Smooth muscle cell (in vitro differentiated cells): ENCODE measurements around the gene DHRS12. TPM values are rescaled to one million over a fixed set of nuclear protein-coding genes. Genes with fewer than 3 reads are reported as not detected.

Experiments
- DNase-seq: peaks from one replicate; lab custom pipeline; 2025; ENCODE audit not compliant: unreplicated experiment; lab: John Stamatoyannopoulos, UW
- H2AFZ ChIP-seq: fragments of 200-600 bp; sonication (generic); 2 replicates; pipeline ENCODE4 v1.6.0; 2016; ENCODE audit warnings: antibody characterized with exemption, low read depth, mild to moderate bottlenecking
- H3F3A ChIP-seq: fragments of 200-600 bp; sonication (generic); 2 replicates; pipeline ENCODE4 v1.6.0; 2017; ENCODE audit warnings: antibody characterized with exemption, low read depth
- H3K27ac ChIP-seq: fragments of 200-600 bp; sonication (generic); 2 replicates; pipeline ENCODE4 v1.5.1; 2016; ENCODE audit warnings: low read depth, mild to moderate bottlenecking
- H3K27me3 ChIP-seq: fragments of 200-600 bp; sonication (generic); 2 replicates; pipeline ENCODE4 v1.6.1; 2016; ENCODE audit warnings: low read depth, mild to moderate bottlenecking
- H3K36me3 ChIP-seq: fragments of 200-600 bp; sonication (generic); 2 replicates; pipeline ENCODE4 v1.5.1; 2016; ENCODE audit warnings: low read depth
- H3K4me1 ChIP-seq: fragments of 200-600 bp; sonication (generic); 2 replicates; pipeline ENCODE4 v1.5.1; 2016; ENCODE audit warnings: low read depth
- H3K4me2 ChIP-seq: fragments of 200-600 bp; sonication (generic); 2 replicates; pipeline ENCODE4 v1.6.0; 2016; ENCODE audit warnings: mild to moderate bottlenecking
- H3K4me3 ChIP-seq: fragments of 200-600 bp; sonication (generic); 2 replicates; pipeline ENCODE4 v1.5.1; 2016; ENCODE audit warnings: mild to moderate bottlenecking
- H3K79me2 ChIP-seq: fragments of 200-600 bp; sonication (generic); 2 replicates; pipeline ENCODE4 v1.6.0; 2016; ENCODE audit warnings: low read depth, mild to moderate bottlenecking
- H3K9ac ChIP-seq: fragments of 200-600 bp; sonication (generic); 2 replicates; pipeline ENCODE4 v1.6.0; 2016; ENCODE audit warnings: low read depth
- H3K9me3 ChIP-seq: fragments of 200-600 bp; sonication (generic); replicated peaks from 2 replicates; pipeline ENCODE4 v1.5.1; 2016; ENCODE audit warnings: low read depth
- H4K20me1 ChIP-seq: fragments of 200-600 bp; sonication (generic); 2 replicates; pipeline ENCODE4 v1.6.0; 2016; ENCODE audit warnings: low read depth
- WGBS: methylation state at CpG from one replicate; pipeline ENCODE4 v1.1.7; 2016; ENCODE audit warnings: low lambda C conversion rate; 5-methylcytosine and 5-hydroxymethylcytosine counted together
- polyA plus RNA-seq: library from polyadenylated mRNA; unstranded; fragments of >200 nt; fragmentation: Nextera tagmentation; extraction: Ambion mirVana; gene quantifications from 2 replicates; pipeline ENCODE4 v1.2.1, GENCODE V29; 2016
- total RNA-seq: library from RNA; depleted of rRNA; stranded (reverse); fragments of >200 nt; gene quantifications from 2 replicates; pipeline ENCODE4 v1.2.3, GENCODE V29; 2014
- TF ChIP-seq, protein P1 (sequence below): fragments of 200-600 bp; sonication (generic); IDR thresholded peaks from 2 replicates; pipeline ENCODE4 v1.5.1; 2017; ENCODE audit warnings: borderline replicate concordance, mild to moderate bottlenecking, antibody characterized with exemption; ENCODE audit not compliant: insufficient read depth, poor library complexity, severe bottlenecking

The DHRS12 gene
- total and polyA plus RNA-seq, 2 experiments from 2014 or later, result 5.7 to 9.9 TPM

DNA sequence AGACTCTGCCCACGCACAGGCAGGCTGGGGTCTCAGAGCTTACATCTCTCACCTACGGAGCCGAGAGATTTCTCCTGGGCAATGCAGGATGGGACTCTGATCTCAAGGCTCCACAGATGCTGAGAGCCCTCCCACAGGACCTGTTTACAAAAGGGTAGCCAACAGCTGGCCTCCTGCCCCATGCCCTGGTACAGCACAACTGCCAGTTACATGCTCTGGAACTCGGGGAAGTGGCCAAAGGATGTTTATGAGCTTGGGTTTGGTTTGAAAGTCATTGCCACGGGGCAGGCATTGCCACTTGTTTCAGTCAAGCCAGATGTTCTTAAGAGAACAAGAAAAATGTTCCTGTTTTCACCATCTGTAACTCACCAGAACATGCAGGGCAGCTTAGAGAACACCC is 3.5 kb downstream of the DHRS12 start:
- Histone ChIP-seq H3K36me3 (no peaks in the 10 kb centered on the region), H3K79me2 (no peaks in the 10 kb centered on the region), H3K27me3 (no peaks in the 10 kb centered on the region), H3K9ac (no peak overlapping the region), H3K4me1 (peaks cover 32% of the 10 kb centered on the region), H3K4me3 (no peak overlapping the region), H4K20me1 (no peaks in the 10 kb centered on the region), H2AFZ (no peak overlapping the region), H3K9me3 (no peaks in the 10 kb centered on the region), H3K27ac (no peak overlapping the region), H3F3A (peaks cover 14% of the 10 kb centered on the region), H3K4me2 (no peak overlapping the region)
- no peak for DNase-seq
- WGBS, result 91% methylated on average over 5 of the region's 5 CpGs
- TF ChIP-seq, protein P1, sequence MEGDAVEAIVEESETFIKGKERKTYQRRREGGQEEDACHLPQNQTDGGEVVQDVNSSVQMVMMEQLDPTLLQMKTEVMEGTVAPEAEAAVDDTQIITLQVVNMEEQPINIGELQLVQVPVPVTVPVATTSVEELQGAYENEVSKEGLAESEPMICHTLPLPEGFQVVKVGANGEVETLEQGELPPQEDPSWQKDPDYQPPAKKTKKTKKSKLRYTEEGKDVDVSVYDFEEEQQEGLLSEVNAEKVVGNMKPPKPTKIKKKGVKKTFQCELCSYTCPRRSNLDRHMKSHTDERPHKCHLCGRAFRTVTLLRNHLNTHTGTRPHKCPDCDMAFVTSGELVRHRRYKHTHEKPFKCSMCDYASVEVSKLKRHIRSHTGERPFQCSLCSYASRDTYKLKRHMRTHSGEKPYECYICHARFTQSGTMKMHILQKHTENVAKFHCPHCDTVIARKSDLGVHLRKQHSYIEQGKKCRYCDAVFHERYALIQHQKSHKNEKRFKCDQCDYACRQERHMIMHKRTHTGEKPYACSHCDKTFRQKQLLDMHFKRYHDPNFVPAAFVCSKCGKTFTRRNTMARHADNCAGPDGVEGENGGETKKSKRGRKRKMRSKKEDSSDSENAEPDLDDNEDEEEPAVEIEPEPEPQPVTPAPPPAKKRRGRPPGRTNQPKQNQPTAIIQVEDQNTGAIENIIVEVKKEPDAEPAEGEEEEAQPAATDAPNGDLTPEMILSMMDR, result no peak

DNA sequence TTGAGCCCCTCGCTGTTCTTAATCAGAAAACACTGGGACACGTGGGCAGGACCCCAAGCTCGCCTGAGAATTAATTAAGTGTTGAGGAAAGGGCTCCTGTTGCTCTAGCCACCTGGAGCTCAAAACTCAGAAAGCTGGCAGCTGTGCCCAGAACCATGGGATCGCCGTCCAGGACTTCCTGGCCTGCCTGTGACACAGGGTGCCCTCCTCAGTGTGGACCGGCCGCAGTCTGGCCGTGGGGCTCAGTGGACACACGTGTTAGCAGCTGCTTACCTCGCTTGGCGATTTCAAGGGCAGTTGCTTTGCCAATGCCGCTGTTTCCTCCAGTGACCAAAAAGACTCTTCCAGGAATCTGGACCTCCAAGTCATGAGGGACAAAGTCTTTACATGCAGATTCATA is 4.7 kb downstream of the DHRS12 start:
- no peaks in the 10 kb centered on the region for H3K27me3 ChIP-seq
- H3K4me2 ChIP-seq, result no peak overlapping the region
- H3K27ac ChIP-seq, result no peak overlapping the region
- no peaks in the 10 kb centered on the region for H3K36me3 ChIP-seq
- H3K79me2 ChIP-seq, result no peaks in the 10 kb centered on the region
- WGBS, result 97% methylated on average over 12 of the region's 12 CpGs
- TF ChIP-seq, protein P1, result no peak
- H3F3A ChIP-seq, result peaks cover 4% of the 10 kb centered on the region
- no peaks in the 10 kb centered on the region for H3K9me3 ChIP-seq
- no peak for DNase-seq
- no peak overlapping the region for H3K9ac ChIP-seq
- no peak overlapping the region for H2AFZ ChIP-seq
- no peaks in the 10 kb centered on the region for H4K20me1 ChIP-seq
- H3K4me1 ChIP-seq, result peaks cover 22% of the 10 kb centered on the region
- H3K4me3 ChIP-seq, result no peak overlapping the region

DNA sequence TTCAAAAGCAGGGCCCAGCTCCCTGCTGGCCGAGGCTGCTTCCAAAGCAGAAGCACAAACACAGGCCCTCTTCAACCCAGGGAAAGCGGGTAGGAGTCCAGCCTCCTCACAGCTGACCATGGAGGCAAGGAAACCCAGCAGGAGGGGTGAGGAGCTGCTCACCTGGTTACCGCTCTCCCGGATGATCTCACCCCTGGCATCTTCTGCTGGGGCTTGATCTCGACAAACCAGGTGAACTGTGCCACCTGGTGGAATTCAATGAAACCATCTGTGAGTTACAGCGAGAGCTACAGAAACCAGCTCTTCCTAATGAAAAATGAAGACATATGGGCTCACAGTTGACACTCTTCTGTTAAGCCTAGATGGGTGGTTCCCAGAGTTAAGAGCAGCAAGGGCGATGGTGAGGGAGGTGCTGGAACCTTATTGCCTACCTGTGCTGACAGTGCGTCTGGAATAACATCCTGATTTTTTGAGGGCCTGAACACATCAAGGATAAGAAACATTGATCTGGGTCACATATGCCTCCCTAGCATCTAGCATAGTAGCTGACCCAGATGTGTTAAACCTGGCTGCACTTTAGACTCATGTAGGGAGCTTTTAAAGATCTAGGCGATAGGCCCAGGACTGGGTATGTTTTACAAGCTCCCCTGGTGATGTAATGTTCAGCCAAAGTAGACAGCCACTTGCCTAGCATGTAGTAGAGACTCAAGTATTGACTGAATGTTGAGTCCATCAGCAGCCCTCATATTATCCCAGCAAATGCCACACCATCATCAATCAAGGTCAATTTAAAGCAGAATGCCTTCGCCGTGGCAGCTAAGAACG is 6.1 kb downstream of the DHRS12 start:
- no peaks in the 10 kb centered on the region for H3K27me3 ChIP-seq
- H3K9me3 ChIP-seq, result no peaks in the 10 kb centered on the region
- H3K9ac ChIP-seq, result no peak overlapping the region
- no peaks in the 10 kb centered on the region for H3K79me2 ChIP-seq
- no peaks in the 10 kb centered on the region for H4K20me1 ChIP-seq
- no peak for DNase-seq
- peaks cover 9% of the 10 kb centered on the region for H3F3A ChIP-seq
- no peak overlapping the region for H3K4me3 ChIP-seq
- H3K4me2 ChIP-seq, result no peak overlapping the region
- H2AFZ ChIP-seq, result no peak overlapping the region
- H3K4me1 ChIP-seq, result peaks cover 18% of the 10 kb centered on the region
- no peak overlapping the region for H3K27ac ChIP-seq
- 72% methylated on average over 12 of the region's 12 CpGs for WGBS
- no peaks in the 10 kb centered on the region for H3K36me3 ChIP-seq
- TF ChIP-seq, protein P1, result peak; percentile 49

DNA sequence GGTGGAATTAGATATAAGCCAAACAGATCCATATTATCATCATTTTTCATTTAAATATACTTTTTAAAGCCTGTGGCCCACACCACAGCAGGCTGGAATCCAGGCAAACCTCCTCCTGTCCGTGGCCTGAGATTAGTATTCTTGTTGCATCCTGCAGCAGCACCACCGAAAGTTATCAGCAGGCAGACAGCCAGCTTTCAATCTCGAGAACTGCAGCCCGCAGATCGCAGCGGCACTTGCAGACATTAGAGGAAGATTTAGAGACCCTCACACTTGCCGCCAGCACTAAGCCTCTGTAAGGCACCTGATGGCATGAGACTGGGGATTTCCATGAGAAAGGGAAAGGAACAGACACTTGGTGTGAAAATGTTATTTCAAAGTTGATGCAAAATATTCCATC is 7.4 kb downstream of the DHRS12 start:
- no peak overlapping the region for H3K4me2 ChIP-seq
- H3K9me3 ChIP-seq, result no peaks in the 10 kb centered on the region
- no peaks in the 10 kb centered on the region for H3K27me3 ChIP-seq
- TF ChIP-seq, protein P1, result no peak
- no peak overlapping the region for H3K9ac ChIP-seq
- H3K4me3 ChIP-seq, result no peak overlapping the region
- no peak overlapping the region for H3K27ac ChIP-seq
- peaks cover 15% of the 10 kb centered on the region for H3F3A ChIP-seq
- H3K79me2 ChIP-seq, result no peaks in the 10 kb centered on the region
- H3K36me3 ChIP-seq, result no peaks in the 10 kb centered on the region
- peaks cover 6% of the 10 kb centered on the region for H3K4me1 ChIP-seq
- no peaks in the 10 kb centered on the region for H4K20me1 ChIP-seq
- 77% methylated on average over 7 of the region's 7 CpGs for WGBS
- no peak overlapping the region for H2AFZ ChIP-seq
- DNase-seq, result no peak
